Stimulated activated CD8-positive, alpha-beta memory T cell treated with anti-CD3 and anti-CD28 coated beads, Interleukin-4, amount 100 ng/mL, for 24 hours (primary cell): ENCODE results near the gene DGCR2.
"Not testable (repeated sequence)": the region's sequence is repeated elsewhere in the genome, so short reads cannot be mapped to it uniquely, and the experiment has no call there.

Experiments
- DNase-seq: peaks from one replicate; pipeline ENCODE4 v3.0.0-alpha.2; 2020; ENCODE audit warnings: low read depth

DGCR2 gene

DNA sequence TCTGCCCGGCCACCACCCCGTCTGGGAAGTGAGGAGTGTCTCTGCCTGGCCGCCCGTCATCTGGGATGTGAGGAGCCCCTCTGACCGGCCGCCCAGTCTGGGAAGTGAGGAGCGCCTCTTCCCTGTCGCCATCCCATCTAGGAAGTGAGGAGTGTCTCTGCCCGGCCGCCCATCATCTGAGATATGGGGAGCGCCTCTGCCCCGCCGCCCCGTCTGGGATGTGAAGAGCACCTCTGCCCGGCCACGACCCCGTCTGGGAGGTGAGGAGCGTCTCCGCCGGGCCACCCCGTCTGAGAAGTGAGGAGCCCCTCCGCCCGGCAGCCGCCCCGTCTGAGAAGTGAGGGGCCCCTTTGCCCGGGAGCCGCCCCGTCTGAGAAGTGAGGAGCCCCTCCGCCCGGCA lies 38.1 kb downstream of the DGCR2 start:
- not testable (repeated sequence) for DNase-seq

DNA sequence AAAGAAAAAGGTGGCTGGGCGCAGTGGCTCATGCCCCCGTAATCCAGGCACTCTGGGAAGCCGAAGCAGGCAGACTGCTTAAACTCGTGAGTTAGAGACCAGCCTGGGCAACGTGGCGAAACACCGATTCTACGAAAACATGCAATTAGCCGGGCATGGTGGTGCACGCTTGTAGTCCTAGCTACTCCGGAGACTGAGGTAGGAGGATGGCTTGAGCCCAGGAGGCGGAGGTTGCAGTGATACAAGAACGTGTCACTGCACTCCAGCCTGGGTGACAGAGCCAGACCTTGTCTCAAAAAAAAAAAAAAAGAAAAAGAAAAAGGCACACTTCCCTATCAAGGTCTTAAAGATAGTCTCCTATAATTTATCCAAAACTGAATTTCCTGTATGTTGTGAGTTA lies 39.4 kb downstream of the DGCR2 start:
- no peak for DNase-seq

DNA sequence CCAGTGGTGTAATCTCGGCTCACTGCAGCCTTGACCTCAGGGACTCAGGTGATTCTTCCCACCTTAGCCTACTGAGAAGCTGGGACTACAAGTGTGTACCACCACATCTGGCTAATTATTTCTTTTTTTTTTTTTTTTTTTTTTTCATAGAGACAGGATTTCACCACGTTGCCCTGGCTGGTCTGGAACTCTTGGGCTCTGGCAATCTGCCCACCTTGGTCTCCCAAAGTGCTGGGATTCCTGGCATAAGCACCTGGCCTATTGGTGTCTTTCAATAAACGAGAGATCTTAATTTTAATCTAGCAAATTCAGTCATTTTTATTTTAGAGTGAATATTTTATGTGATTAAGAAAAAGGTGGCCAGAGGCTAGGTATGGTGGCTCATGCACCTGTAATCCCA lies 40.1 kb downstream of the DGCR2 start:
- no peak for DNase-seq

DNA sequence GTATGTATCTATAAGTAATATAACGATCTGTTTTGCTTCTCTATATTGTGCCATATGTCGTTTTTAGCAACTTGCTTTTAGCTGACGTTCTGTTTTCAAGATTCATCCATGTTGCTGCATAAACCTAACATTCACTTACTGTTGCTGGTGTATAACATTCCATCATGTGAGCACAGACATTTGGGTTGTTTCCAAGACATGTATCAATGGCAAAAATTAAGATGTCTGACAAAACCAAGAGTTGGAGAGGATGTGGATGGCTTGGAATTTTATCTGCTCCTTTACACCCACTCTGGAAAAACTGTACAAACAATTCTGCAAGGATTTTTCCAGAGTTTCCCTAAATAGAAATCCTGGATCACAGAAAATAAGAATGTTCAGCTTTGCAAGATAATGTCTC lies 40.9 kb downstream of the DGCR2 start:
- no peak for DNase-seq

DNA sequence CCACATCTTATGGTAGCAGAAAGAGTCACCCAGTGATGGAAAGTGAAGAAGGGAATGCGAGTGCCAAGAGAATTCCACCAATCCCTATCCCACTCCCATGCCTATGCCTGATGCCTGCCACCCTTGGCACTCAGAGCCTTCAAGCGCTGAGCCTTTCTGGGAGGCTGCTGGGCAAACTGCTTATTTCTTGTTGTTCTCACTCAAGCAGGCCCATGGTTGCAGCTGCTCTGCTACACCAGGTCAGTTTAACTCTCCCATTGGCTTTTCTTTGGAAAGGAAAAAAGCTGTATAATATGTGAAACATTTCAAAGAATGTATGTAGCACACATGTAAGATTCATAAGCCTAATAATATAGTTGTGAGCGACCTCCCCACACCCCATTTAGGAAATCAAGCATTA lies 41.4 kb downstream of the DGCR2 start:
- DNase-seq = no peak

DNA sequence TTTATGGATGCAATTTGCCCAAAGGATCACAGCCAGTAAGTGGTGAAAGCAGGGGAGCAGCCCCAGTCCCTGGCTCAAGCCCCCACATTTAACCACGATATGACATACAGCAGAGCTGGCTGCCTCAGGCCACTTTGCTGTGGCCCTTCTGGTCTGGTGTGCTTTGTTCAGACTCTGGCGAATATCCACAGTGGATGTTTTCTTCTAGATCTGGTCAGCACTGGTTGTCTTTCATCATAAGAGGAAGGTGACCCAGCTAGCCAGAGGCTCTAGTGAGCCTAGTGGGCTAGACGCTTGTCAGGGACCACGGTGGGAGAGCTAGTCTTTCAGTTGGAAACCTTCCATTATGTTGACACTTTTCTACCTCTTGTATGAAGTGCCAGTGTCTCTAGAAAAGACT lies 42.5 kb downstream of the DGCR2 start:
- DNase-seq = no peak

DNA sequence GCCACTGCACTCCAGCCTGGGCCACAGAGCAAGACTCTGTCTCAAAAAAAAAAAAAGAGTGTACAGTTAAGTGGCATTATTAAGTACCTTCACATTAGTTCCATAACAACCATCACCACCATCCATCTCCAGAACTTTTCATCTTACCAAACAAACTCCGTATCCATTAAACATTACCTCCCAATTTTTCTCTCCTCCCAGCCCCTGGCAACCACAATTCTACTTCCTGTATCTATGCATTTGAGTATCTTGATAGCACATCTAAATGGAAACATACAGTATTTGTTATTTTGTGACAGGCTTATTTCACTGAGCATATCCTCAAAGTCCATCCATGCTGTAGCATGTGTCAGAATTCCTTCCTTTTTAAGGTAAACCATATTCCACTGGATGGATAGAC lies 46.8 kb downstream of the DGCR2 start:
- DNase-seq = no peak

DNA sequence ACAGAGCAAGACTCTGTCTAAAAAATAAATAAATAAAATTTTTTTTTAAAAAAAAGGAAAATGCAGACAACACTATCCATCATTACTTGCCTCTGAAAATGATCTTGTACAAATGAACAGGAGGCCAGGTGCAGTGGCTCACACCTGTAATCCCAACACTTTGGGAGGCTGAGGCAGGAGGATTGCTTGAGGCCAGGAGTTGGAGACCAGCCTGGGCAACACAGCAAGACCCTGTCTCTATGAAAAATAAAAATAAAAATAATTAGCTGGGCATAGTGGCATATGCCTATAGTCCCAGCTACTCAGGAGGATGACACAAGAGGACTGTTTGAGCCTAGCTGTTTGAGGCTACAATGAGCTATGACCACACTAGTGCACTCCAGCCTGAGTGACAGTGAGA lies 49.4 kb downstream of the DGCR2 start:
- not testable (repeated sequence) for DNase-seq

DNA sequence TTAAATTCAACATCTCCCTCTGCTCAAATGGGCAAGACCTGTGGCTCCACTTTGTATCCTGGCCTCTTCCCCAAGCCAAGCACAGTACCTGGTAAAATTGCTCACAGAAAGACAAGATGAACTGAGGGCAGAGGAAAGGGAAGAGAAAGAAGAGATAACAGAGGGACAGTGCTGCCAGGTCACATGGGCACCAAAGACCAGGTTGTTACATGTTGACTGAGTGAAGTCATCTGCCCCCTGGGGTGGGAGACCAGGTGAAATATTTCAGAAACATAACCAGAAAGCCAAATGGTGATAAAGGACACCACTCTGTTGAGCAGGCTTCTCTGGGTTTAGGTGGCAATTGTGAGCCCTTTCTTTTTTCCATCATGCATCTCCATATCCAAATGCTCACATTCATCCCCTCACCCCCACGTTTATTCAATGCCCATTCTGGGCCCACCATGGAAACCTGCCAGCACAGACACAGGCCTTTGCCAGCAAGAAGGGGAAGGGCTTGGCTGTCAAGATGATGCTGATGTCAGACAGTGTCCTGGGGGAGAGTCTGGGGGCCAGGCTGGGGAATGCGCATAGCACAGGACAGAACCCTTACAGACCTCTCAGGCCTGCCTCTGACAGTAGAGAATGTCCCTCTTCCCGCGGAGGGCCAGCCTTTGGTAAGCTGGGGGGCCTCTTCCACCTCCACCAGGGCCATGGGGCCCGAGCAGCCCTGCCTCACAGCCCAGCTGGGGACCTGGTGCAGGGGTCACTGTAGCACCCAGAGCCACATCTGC lies 51.6 kb downstream of the DGCR2 start:
- no peak for DNase-seq

DNA sequence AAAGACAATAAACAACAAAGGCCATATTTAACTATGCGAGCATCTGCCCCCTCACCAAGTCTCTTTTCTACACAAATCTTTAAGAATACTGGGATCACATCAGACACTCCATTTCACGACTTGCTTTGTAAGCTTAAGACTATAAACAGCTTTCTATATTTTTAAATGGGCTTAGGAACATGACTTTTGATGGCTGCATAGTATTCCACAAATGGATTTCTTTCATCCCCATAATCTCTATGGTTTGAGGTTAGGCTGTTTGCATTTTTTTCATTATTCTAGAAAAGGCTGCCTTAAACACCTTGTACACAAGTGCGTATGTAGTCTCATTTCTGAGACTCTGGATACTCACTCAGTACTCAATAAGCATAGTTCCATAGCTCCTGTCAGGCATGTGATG lies 52.8 kb downstream of the DGCR2 start:
- no peak for DNase-seq

DNA sequence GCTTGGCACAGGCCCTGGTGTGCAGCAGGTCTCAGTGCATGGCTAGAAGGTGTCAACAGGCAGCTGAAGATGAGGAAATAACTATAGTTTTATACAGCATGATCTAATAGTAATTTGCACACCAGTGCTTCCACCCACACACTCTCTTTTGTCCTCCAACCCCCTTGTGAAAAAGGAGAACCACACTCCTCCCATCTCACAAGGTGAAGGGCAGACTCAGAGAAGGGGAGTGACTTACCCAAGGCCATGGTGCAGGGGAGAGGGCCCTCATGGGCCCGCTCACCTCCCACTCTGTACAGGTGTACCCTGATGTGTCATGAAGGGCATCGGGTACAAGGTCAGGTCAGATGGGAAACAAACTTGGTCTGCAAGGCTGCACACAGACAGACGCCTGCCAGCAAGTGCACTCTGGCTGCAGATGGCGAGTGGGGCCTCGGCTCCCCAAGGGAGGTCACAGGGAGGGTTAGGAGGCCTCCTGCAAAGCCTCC lies 53.4 kb downstream of the DGCR2 start:
- DNase-seq = no peak

DNA sequence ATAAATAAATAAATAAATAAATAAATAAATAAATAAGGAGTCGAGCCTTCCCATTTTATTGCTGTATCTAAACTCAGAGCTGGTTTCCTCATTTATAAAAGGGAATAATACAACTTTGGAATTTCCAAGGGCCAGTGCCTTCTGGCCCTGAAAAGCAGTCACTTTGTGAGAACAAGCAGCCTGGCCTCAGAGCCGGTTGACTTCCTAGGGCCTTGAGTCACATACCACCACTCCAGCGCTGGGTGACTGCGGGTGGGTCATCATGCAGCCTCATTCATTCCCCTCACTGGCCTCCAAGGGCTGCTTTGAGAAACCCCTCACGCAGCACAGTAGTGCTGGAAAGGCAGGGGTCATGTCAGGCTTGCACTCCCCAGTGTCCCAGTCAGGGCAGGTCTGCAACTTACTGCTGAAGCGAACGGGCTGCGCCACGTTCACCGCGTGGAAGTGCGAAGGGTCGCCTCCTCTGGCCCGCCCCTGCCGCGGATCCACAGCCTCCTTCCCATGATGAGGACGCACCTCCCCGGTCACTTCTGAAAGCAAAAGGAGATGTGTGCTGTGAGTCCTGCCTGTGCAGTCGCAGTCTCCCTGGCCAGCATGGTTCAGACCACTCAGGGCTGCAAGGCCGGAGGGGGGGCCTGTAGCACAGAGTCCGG lies 54.4 kb downstream of the DGCR2 start:
- DNase-seq = no peak

DNA sequence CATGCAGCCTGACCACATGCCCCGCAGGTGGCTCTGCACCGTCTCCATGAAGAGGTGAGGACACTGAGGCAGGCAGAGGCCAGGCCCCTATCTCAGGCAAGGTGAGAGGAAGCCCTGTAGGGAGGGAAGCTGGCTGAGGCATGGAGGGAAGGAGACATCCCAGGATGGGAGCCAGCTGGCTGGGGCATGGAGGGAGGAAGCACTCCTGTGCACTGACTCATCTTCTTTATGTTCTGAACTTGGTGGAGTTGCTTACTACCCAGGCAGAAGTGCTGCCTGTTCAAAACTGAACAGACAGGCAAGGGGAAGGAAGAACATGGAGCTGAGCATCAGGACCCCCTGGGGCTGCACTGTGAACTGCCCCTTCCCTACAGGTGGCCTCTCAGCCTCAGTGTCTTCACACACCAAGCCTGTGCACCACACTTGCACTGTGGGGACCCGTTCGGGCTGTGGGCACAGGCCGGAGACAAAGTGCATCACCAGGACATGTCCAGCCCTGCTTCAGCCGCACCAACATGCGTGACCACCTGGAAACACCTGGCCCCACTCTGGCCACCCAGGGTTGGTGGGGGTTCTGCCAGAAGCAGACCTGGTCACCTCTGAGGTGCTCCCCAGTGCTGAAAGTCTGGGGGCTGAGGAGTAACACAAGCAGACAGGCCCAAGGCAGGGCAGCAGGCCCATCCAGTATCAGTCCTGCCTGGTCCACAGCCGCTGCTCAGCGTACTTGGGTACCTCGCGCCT lies 55.5 kb downstream of the DGCR2 start:
- no peak for DNase-seq

DNA sequence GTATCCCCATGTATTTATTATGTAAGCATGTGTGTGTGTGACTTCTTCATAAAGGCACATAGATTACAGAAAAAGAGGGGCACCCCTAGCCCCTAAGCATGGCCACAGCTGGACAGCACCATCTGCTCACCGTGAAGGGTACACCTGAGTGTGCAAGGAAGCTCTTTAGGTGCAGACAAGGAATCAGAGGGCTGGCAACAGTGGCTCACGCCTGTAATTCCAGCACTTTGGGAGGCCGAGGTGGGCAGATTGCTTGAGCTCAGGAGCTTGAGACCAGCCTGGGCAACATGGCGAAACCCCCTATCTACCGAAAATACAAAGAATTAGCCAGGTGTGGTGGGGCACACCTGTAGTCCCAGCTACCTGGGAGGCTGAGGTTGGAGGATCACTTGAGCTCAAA lies 56.3 kb downstream of the DGCR2 start:
- no peak for DNase-seq

DNA sequence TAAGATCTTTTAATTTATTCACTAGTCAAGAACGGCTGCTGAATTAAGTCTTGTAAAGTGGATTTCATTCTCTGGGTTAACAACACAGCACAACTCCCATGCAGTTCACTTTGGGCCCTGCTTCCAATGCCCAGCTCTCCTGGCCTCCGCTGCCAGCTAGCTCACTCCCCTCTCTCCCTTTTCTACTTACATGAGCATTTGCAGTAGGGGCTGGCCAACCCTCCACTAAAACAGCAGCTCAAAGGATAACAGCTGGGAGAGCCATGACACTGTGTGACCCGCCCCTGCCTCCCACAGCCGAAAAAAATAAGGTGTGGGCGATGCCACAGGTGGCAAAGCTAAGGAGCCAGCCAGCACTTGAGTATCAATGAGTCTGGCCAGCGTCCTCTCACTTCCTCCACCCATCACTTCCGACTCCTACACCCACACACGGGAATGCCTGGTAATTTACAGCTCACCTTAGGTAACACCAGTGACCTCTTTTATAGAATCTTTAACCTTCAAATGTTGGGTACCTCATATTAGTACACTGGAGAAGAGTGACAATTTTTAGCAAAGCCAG lies 56.8 kb downstream of the DGCR2 start:
- DNase-seq = no peak

DNA sequence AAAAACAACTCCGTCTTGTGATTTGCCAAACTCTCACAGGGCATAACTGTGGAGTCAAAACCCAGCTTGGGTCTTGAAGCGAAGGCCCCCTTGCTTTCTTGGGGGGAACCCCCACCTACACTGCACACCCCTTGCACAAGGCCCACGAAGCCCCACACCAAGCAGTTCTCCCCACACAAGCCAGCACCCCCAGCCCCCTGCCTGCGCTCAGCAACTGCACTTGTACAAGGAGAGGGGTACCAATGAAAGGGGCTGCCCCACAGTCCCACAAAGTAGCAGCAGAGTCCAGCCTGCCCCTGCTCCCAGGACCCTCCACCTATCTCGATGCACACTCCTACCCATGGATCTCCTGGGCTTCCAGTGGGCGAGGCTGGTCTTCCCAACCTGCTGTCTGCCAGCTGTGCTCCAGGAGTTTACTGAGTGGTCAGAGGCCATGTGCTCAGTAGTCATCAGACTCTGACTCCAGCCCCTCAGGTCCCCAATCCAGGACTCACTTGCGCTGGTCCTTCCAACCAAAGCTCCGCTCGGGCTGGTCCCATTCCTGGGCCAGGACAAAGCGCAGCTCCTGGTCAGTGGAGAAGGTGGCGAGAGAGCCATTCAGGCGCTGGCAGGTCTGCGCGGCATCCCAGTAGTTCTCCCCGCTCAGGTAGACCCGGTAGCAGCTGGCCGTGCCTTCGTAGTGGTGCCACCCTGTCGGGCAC lies 57.7 kb downstream of the DGCR2 start:
- no peak for DNase-seq

DNA sequence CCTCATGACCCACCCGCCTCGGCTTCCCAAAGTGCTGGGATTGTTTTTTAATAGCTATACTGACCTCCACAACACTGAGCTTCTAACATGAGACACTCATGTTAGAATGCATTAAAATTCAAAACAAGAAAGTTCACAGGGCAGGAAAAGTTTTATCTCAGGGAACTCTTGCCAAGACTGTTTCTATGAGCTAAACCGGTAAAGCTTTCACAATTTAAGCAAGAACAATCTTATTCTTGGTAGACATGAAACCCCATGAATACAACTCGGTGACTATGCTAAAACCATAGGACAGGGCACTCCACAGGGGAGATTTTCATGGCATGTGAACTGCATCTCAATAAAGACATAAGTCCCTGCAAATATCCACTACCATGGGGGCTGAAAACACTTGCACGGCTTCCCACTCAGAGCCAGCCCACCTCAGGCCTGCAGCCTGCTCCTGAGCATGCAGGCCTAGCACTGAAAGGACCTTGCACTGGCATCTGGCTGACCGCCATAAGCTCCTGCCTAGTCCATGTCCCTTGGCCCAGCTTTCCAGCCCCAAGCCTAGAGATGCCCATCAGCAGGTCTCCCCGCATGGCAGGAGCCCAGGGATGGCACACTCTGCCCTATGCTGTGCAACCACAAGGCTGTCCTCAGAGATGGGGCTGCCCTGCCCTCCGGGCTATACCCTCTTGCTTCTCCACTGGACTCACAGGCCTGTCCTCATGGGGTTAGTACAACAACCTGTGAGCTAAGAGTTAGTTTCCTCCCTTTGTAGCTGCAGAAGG lies 58.4 kb downstream of the DGCR2 start:
- no peak for DNase-seq

DNA sequence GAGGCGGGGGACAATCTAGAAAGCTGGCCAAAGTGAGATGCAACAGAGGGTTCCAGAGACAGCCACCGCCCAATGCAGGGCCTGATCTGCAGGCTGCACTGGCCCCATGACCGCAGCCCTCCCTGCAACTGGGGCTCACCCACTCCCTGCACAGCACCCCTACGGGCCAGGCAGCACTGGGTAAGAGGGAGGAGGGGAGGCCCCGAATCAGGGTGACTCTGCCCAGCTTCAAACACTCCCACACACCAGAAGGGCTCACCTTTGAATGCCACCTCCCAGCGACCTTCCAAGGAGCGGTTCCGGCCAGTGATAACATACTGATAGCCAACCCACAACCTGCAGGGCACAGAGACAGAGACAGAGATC lies 59.3 kb downstream of the DGCR2 start:
- DNase-seq = no peak

DNA sequence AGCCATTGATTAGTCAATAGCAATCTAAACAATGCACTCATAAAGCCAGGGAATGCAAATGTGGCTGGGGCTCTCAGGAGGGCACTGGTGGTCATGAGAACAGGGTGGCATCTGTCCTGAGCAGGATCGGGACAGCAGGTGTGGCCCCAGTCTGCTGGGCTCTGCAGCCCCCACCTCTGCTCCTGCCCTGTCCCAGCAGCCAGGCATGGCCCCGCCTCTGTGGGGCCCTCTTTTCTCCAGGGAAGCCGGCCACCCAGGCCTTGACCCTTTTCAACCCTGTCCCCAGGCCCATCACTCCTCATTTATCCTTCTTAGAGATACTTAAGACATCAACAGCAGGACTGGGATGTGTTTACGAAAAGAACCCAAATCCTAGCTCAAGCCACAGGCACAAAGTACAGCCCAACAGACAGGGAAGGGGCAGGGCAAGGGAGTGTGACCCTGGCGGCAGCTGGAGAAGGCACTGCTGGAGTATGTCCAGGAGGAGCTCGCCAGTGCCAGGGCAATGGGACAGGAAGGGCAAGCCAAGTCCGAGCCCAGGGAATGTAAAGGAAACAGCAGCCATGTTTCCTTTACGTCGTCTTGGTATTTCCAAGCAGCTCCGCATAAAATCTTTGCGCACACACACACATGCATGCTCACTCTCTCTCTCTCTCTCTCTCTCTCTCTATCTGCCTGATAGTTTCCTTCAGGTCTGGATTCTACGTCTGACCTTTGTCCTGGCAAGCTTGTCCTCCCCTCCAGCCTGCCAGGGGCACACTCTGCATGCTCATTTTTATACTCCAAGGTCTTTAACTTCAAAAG lies 59.9 kb downstream of the DGCR2 start:
- no peak for DNase-seq

DNA sequence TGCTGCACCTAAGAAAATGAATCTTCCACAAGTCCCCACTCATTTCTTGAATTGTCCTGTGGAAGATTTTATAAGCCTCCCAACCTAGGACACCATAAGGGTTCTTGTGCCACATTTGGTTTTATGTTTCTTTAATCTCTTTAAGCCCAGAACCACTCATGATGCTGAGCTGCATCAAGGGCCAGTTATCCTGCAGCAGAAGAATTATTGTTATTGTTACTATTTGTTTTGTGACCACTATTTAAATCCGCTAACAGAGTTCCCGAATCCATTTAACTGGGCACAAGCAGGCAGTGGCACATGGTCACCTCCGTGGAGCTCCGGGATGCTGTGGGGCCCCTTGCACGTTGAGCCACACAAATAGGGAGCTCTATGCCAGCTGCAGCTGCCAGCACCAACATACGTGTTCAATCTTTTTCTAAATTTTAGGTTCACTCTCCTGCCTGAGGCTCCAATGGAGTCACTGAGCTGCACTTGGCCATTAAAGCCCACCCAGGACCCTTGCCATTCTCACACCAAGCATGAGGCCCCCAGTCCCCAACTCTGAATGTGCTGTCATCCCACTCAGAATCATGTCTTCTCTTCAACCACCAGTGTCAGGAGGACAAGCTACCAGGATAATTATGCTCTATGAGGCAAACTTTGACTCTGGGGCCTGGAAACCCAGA lies 60.6 kb downstream of the DGCR2 start:
- no peak for DNase-seq
